IMR-90 (cell line): ENCODE measurements around the gene GPC4. TPM values are rescaled to one million over a fixed set of nuclear protein-coding genes. Genes with fewer than 3 reads are reported as not detected.
A peak's percentile ranks its signal among the peaks of the same experiment; 100 is the strongest.

Source experiments
- ATAC-seq: fragments of 200-7000 bp; cut with Tn5 transposase; 2 replicates; pipeline ENCODE4 v1.9.1; 2020; ENCODE audit warnings: low read depth, mild to moderate bottlenecking, moderate library complexity
- BruUV-seq: library from RNA; stranded (reverse); fragments of 400-500 nt; replicated peaks from 2 replicates; lab custom pipeline; 2021; lab: Mats Ljungman, UMichigan
- CTCF ChIA-PET: fragments of 300-600 bp; formaldehyde crosslinking; extraction: SDS; loops from one replicate; lab custom pipeline; 2021; ENCODE audit warnings: antibody characterized with exemption; lab: Yijun Ruan, JAX
- POLR2A ChIA-PET: fragments of 300-600 bp; sonication (Branson Sonifier 250); formaldehyde crosslinking; loops from one replicate; lab custom pipeline; 2022; ENCODE audit warnings: antibody characterized with exemption; ENCODE audit not compliant: unreplicated experiment; lab: Charles Lee
- DNase-seq: peaks from one replicate; pipeline ENCODE4 v3.0.0; 2013
- H2AFZ ChIP-seq: replicated peaks from 2 replicates; pipeline ENCODE3; 2013; ENCODE audit warnings: low read length, mild to moderate bottlenecking; ENCODE audit not compliant: poor library complexity
- H2AK5ac ChIP-seq: 2 replicates; pipeline ENCODE4 v1.6.1; 2013; ENCODE audit warnings: low read depth, low read length, inconsistent platforms
- H2AK9ac ChIP-seq: replicated peaks from 2 replicates; pipeline ENCODE3; 2013; ENCODE audit warnings: mild to moderate bottlenecking, low read depth, low read length, moderate library complexity; ENCODE audit not compliant: poor library complexity
- H2BK120ac ChIP-seq: 2 replicates; pipeline ENCODE4 v1.6.1; 2013; ENCODE audit warnings: low read depth, low read length, inconsistent platforms
- H2BK15ac ChIP-seq: 3 replicates; pipeline ENCODE4 v1.6.1; 2013; ENCODE audit warnings: low read depth, low read length, inconsistent platforms
- H2BK20ac ChIP-seq: 2 replicates; pipeline ENCODE4 v1.6.1; 2013; ENCODE audit warnings: low read depth, mild to moderate bottlenecking, inconsistent platforms, low read length, moderate library complexity
- H2BK5ac ChIP-seq: 2 replicates; pipeline ENCODE4 v1.6.1; 2013; ENCODE audit warnings: mild to moderate bottlenecking, low read depth, low read length, inconsistent platforms; ENCODE audit not compliant: poor library complexity, severe bottlenecking
- H3K14ac ChIP-seq: replicated peaks from 2 replicates; pipeline ENCODE4 v1.6.1; 2013; ENCODE audit warnings: low read depth, low read length, inconsistent platforms
- H3K18ac ChIP-seq: 2 replicates; pipeline ENCODE4 v1.6.1; 2013; ENCODE audit warnings: low read depth, low read length, control low read depth
- H3K23ac ChIP-seq: 2 replicates; pipeline ENCODE4 v1.6.1; 2013; ENCODE audit warnings: low read depth, low read length, inconsistent platforms
- H3K27ac ChIP-seq: 2 replicates; pipeline ENCODE4 v1.5.1; 2013; ENCODE audit warnings: mild to moderate bottlenecking, control low read depth, low read length; ENCODE audit not compliant: insufficient read depth
- H3K27me3 ChIP-seq: 2 replicates; pipeline ENCODE4 v1.6.1; 2013; ENCODE audit warnings: low read length; ENCODE audit not compliant: control insufficient read depth, insufficient read depth
- H3K36me3 ChIP-seq: 2 replicates; pipeline ENCODE4 v1.6.1; 2013; ENCODE audit warnings: low read length, mixed read lengths; ENCODE audit not compliant: control insufficient read depth, insufficient read depth
- H3K4ac ChIP-seq: 2 replicates; pipeline ENCODE4 v1.6.1; 2013; ENCODE audit warnings: low read depth, low read length, inconsistent platforms
- H3K4me1 ChIP-seq: 2 replicates; pipeline ENCODE4 v1.6.1; 2013; ENCODE audit warnings: low read length, mixed read lengths; ENCODE audit not compliant: control insufficient read depth, insufficient read depth
- H3K4me2 ChIP-seq: 2 replicates; pipeline ENCODE4 v1.6.1; 2013; ENCODE audit warnings: low read depth, mild to moderate bottlenecking, control low read depth, low read length, moderate library complexity
- H3K4me3 ChIP-seq: 2 replicates; pipeline ENCODE4 v1.5.1; 2013; ENCODE audit warnings: low read depth, mild to moderate bottlenecking, control low read depth, low read length, moderate library complexity; ENCODE audit not compliant: insufficient read depth
- H3K56ac ChIP-seq: 2 replicates; pipeline ENCODE4 v1.6.1; 2013; ENCODE audit warnings: low read length, inconsistent platforms; ENCODE audit not compliant: insufficient read depth; ENCODE audit errors: extremely low read depth
- H3K79me1 ChIP-seq, 2 experiments: 2 replicates each; pipeline ENCODE4 v1.6.1; 2013; ENCODE audit warnings: low read length in 2 of 2, inconsistent platforms in 1 of 2, low read depth in 1 of 2
- H3K9ac ChIP-seq: 2 replicates; pipeline ENCODE4 v1.6.1; 2013; ENCODE audit warnings: low read depth, low read length, control low read depth
- H3K9me1 ChIP-seq: 2 replicates; pipeline ENCODE4 v1.6.1; 2013; ENCODE audit warnings: low read length, inconsistent platforms; ENCODE audit not compliant: insufficient read depth
- H3K9me3 ChIP-seq: 2 replicates; pipeline ENCODE4 v1.6.1; 2013; ENCODE audit warnings: low read length; ENCODE audit not compliant: control insufficient read depth, insufficient read depth
- H4K20me1 ChIP-seq: 2 replicates; pipeline ENCODE4 v1.6.1; 2013; ENCODE audit warnings: low read length, inconsistent platforms; ENCODE audit not compliant: insufficient read depth
- H4K5ac ChIP-seq: 2 replicates; pipeline ENCODE4 v1.6.1; 2013; ENCODE audit warnings: mild to moderate bottlenecking, low read depth, low read length, control low read depth
- H4K8ac ChIP-seq, 2 experiments: 2 replicates each; pipeline ENCODE4 v1.6.1; 2013; ENCODE audit warnings: low read depth in 2 of 2, low read length in 2 of 2, control low read depth in 1 of 2, inconsistent platforms in 1 of 2
- H4K91ac ChIP-seq: 2 replicates; pipeline ENCODE4 v1.6.1; 2013; ENCODE audit warnings: low read depth, low read length, inconsistent platforms; ENCODE audit not compliant: insufficient read depth
- BHLHE40 ChIP-seq: fragments of 150-350 bp; IDR thresholded peaks from 2 replicates; pipeline ENCODE4 v1.6.1; 2016; ENCODE audit warnings: mild to moderate bottlenecking, low read depth, low read length
- CEBPB ChIP-seq: IDR thresholded peaks from 2 replicates; pipeline ENCODE4 v1.6.1; 2012; ENCODE audit warnings: low read depth, low read length, improper control_type of control experiment
- CHD1 ChIP-seq: IDR thresholded peaks from 2 replicates; pipeline ENCODE4 v1.6.1; 2012; ENCODE audit warnings: low read depth, low read length, improper control_type of control experiment
- ELK1 ChIP-seq: fragments of 150-350 bp; IDR thresholded peaks from 2 replicates; pipeline ENCODE4 v1.6.1; 2016; ENCODE audit warnings: low read depth, mild to moderate bottlenecking, low read length, moderate library complexity, borderline replicate concordance
- FOS ChIP-seq: fragments of 150-350 bp; IDR thresholded peaks from 2 replicates; pipeline ENCODE4 v1.6.1; 2016; ENCODE audit warnings: low read depth, low read length
- MAZ ChIP-seq: IDR thresholded peaks from 2 replicates; pipeline ENCODE4 v1.6.1; 2012; ENCODE audit warnings: low read depth, mild to moderate bottlenecking, low read length, improper control_type of control experiment, moderate library complexity, borderline replicate concordance
- RAD21 ChIP-seq: IDR thresholded peaks from 2 replicates; pipeline ENCODE4 v1.6.1; 2012; ENCODE audit warnings: low read length, improper control_type of control experiment
- RCOR1 ChIP-seq: IDR thresholded peaks from 2 replicates; pipeline ENCODE4 v1.6.1; 2012; ENCODE audit warnings: mild to moderate bottlenecking, low read length, improper control_type of control experiment; ENCODE audit not compliant: insufficient replicate concordance
- SMC3 ChIP-seq: fragments of 150-350 bp; IDR thresholded peaks from 2 replicates; pipeline ENCODE4 v1.6.1; 2016; ENCODE audit warnings: low read depth, mild to moderate bottlenecking, antibody characterized with exemption, low read length, moderate library complexity
- WGBS, 2 experiments: methylation state at CpG; one replicate each; pipeline versions ENCODE4 v1.1.5 to v1.1.7; 2013; ENCODE audit warnings: missing lambda C conversion rate in 2 of 2; ENCODE audit not compliant: insufficient read length in 1 of 2; ENCODE audit errors: extremely low coverage in 2 of 2; 5-methylcytosine and 5-hydroxymethylcytosine counted together
- dilution Hi-C: fragments of 300-500 bp; cut with HindIII; formaldehyde crosslinking; loops from one replicate; pipeline ENCODE4 v1.14.3; 2018; ENCODE audit warnings: low sequenced_read_pairs; ENCODE audit not compliant: unreplicated experiment
- in situ Hi-C: fragments of 300-500 bp; cut with MboI; formaldehyde crosslinking; loops from 3 replicates; pipeline ENCODE4 v1.14.3; 2019; ENCODE audit warnings: low sequenced_read_pairs, inconsistent platforms, mixed read lengths
- intact Hi-C: fragments of 100-400 bp; cut with micrococcal nuclease; formaldehyde crosslinking; loops from 2 replicates; pipeline ENCODE4 v1.10.0; 2022
- polyA plus RNA-seq, 3 experiments: library from polyadenylated mRNA; depleted of rRNA; stranded (reverse); fragments of >200 nt; gene quantifications; 2 replicates each; pipeline ENCODE4 v1.2.3, GENCODE V29; 2012; ENCODE audit warnings: low replicate concordance in 1 of 3
- total RNA-seq: library from RNA; depleted of rRNA; stranded (reverse); fragments of >200 nt; gene quantifications from 2 replicates; pipeline ENCODE4 v1.2.3, GENCODE V29; 2012

The GPC4 gene
- total and polyA plus RNA-seq, 2 of the 4 experiments (the other 2 are of a cell fraction): 0.54 to 1.6 TPM

GRCh38 chrX:133254666-133255065 lies 160.6 kb downstream of the GPC4 start:
- H3K4me2 ChIP-seq: no peak overlapping the region
- H2BK120ac ChIP-seq: no peak overlapping the region
- dilution Hi-C loops (no loop called here), intact Hi-C loops (no loop called here), in situ Hi-C loops (no loop called here)
- H2BK20ac ChIP-seq: no peak overlapping the region
- no peak overlapping the region for H3K56ac ChIP-seq
- H3K4me3 ChIP-seq: no peak overlapping the region
- no peak overlapping the region for H3K9ac ChIP-seq
- H4K8ac ChIP-seq: no peak overlapping the region
- ChIA-PET CTCF (no interaction called here), POLR2A (no interaction called here)
- H2AFZ ChIP-seq: no peak overlapping the region
- H3K79me1 ChIP-seq: no peaks in the 10 kb centered on the region
- H2BK15ac ChIP-seq: no peak overlapping the region
- no peaks in the 10 kb centered on the region for H3K9me1 ChIP-seq
- no peak overlapping the region for H3K23ac ChIP-seq
- no peak for TF ChIP-seq ELK1
- no peak for TF ChIP-seq BHLHE40
- TF ChIP-seq CEBPB: no peak
- no peak for TF ChIP-seq RAD21
- no peak for TF ChIP-seq CHD1
- no peak for TF ChIP-seq SMC3
- TF ChIP-seq RCOR1: no peak
- no peak for TF ChIP-seq MAZ
- no peak for TF ChIP-seq FOS
- H2BK5ac ChIP-seq: no peak overlapping the region
- H2AK9ac ChIP-seq: no peak overlapping the region
- no peak overlapping the region for H2AK5ac ChIP-seq
- H3K36me3 ChIP-seq: no peaks in the 10 kb centered on the region
- H3K27me3 ChIP-seq: no peaks in the 10 kb centered on the region; the same call in 1 of the 2 replicates
- no peak for ATAC-seq
- no peak overlapping the region for H3K27ac ChIP-seq
- no peaks in the 10 kb centered on the region for H4K20me1 ChIP-seq
- no peak overlapping the region for H3K14ac ChIP-seq
- peaks cover 2% of the 10 kb centered on the region for H3K4me1 ChIP-seq
- no CpG with 5 or more reads among the region's 3 CpGs for WGBS, 2 experiments
- H4K91ac ChIP-seq: no peak overlapping the region
- DNase-seq: peak; percentile 41
- no peak overlapping the region for H3K4ac ChIP-seq
- H3K18ac ChIP-seq: no peak overlapping the region
- H3K9me3 ChIP-seq: no peaks in the 10 kb centered on the region
- H4K5ac ChIP-seq: no peak overlapping the region
- no TSS peak for BruUV-seq
